ENCODE data around the gene HTT.

- TF ChIP-seq CTCF (IDR thresholded peaks at IDR 0.05) = no peak
- no peak for TF ChIP-seq POLR2A (IDR thresholded peaks at IDR 0.05)
These were observed 11.6 kb downstream of the HTT start for GRCh38 chr4:3085948-3086670.

All from adrenal gland (tissue), 5 donors.